Endodermal cell (in vitro differentiated cells): ENCODE measurements around the gene DDX39B. TPM values are rescaled to one million over a fixed set of nuclear protein-coding genes. Genes with fewer than 3 reads are reported as not detected.

Experiments used
- DNase-seq: peaks from one replicate; pipeline ENCODE4 v3.0.0-alpha.2; 2017
- H3K27ac ChIP-seq: 2 replicates; pipeline ENCODE4 v1.5.1; 2013; ENCODE audit warnings: mild to moderate bottlenecking, low read depth, low read length, moderate library complexity
- H3K27me3 ChIP-seq: 2 replicates; pipeline ENCODE4 v1.6.1; 2013; ENCODE audit warnings: mild to moderate bottlenecking, low read length, moderate library complexity; ENCODE audit not compliant: insufficient read depth, control insufficient read depth, poor library complexity, severe bottlenecking
- H3K36me3 ChIP-seq: 2 replicates; pipeline ENCODE4 v1.7.0; 2013; ENCODE audit warnings: mild to moderate bottlenecking, low read length, moderate library complexity; ENCODE audit not compliant: control insufficient read depth, insufficient read depth
- H3K4me1 ChIP-seq: one replicate; pipeline ENCODE4 v1.7.0; 2013; ENCODE audit warnings: low read length; ENCODE audit not compliant: control insufficient read depth, insufficient read depth
- H3K4me3 ChIP-seq: 2 replicates; pipeline ENCODE4 v1.5.1; 2013; ENCODE audit warnings: mild to moderate bottlenecking, low read length, moderate library complexity
- H3K9ac ChIP-seq: 2 replicates; pipeline ENCODE4 v1.6.1; 2013; ENCODE audit warnings: mild to moderate bottlenecking, low read length, moderate library complexity; ENCODE audit not compliant: poor library complexity, severe bottlenecking; ENCODE audit errors: extremely low read depth
- H3K9me3 ChIP-seq: 2 replicates; pipeline ENCODE4 v1.6.1; 2013; ENCODE audit warnings: mild to moderate bottlenecking, low read length, moderate library complexity; ENCODE audit not compliant: control insufficient read depth
- H3K27ac Mint-ChIP-seq: 2 replicates; pipeline ENCODE4 v1.8.0; 2020; ENCODE audit warnings: mixed read lengths
- H3K27me3 Mint-ChIP-seq: 2 replicates; pipeline ENCODE4 v1.8.0; 2021; ENCODE audit warnings: mild to moderate bottlenecking, mixed read lengths; ENCODE audit not compliant: insufficient read depth
- H3K36me3 Mint-ChIP-seq: 2 replicates; pipeline ENCODE4 v1.8.0; 2020; ENCODE audit warnings: low read depth, mixed read lengths
- H3K4me1 Mint-ChIP-seq: 2 replicates; pipeline ENCODE4 v1.8.0; 2020; ENCODE audit warnings: mixed read lengths
- H3K4me3 Mint-ChIP-seq: 2 replicates; pipeline ENCODE4 v1.8.0; 2020; ENCODE audit warnings: mild to moderate bottlenecking, moderate library complexity, mixed read lengths
- H3K9me3 Mint-ChIP-seq: 2 replicates; pipeline ENCODE4 v1.8.0; 2020; ENCODE audit warnings: mild to moderate bottlenecking, mixed read lengths
- WGBS, 2 experiments: methylation state at CpG; one replicate each; pipeline versions ENCODE4 v1.1.5 to v1.1.7; 2013; ENCODE audit warnings: missing lambda C conversion rate in 2 of 2, mixed read lengths in 1 of 2; ENCODE audit not compliant: insufficient coverage in 1 of 2, insufficient read length in 1 of 2; 5-methylcytosine and 5-hydroxymethylcytosine counted together
- total RNA-seq, 2 donors: library from RNA; stranded (reverse); fragmentation: NEBNext Ultra II Directional in 1 of 2; extraction: Animal tissue kit (Norgen Biotek cat#: 25700) in 1 of 2; gene quantifications; 2 replicates in 1 of 2; 3 replicates in 1 of 2; pipeline ENCODE4 v1.2.1, GENCODE V29; 2021
- TF ChIP-seq, protein P1 (sequence below): fragments of 200-600 bp; sonication (generic); conservative IDR thresholded peaks from 2 replicates; pipeline ENCODE4 v1.5.0; 2021; ENCODE audit warnings: antibody characterized with exemption, mild to moderate bottlenecking

Gene DDX39B
- total RNA-seq, 2 donors from 2014 or later = 572 to 654 TPM

DNA sequence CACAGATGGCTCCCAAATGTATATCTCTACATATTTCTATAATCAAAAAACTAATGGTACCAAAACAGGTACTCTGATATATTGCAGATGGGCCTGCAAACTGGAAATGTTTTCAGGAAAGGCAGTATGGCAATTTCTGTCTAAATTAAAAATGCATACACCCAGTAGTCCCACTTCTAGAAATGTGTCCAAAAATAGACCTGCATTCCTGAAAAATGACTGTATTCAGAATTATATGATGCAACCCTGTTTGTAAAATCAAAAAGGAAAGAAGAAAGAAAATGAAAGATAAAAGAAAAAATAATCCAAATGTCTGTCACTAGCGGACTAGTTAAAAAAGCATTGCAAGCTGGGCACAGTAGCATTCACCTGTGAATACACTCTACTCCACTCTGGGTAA, 56.7 kb downstream of the DDX39B start:
- no peak overlapping the region for H3K27ac Mint-ChIP-seq
- no peak for DNase-seq
- 87 to 100% methylated on average over 1 of the region's 1 CpG for WGBS, 2 experiments

DNA sequence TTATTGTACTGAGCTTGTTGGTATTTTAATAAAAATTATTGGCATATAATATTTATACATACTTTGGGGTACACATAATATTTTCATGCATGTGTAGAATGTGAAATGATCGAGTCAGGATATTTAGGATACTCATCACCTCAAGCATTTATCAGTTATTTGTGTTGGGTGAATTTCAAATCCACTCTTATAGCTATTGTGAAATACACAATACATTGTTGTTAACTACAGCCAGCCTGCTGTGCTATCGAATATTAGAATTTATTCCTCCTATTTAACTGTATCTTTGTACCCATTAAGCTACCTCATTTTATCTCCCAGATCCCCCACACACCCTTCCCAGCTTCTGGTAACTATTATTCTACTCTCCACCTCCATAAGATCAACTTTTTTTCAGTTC, 58.4 kb downstream of the DDX39B start:
- peaks cover 14% of the 10 kb centered on the region for H3K27me3 Mint-ChIP-seq
- WGBS, 2 experiments = 80 to 86% methylated on average over 1 of the region's 2 CpGs
- H3K36me3 Mint-ChIP-seq = no peaks in the 10 kb centered on the region

More for the DNA sequence above, 56.7 kb downstream of the DDX39B start:
- Histone ChIP-seq H3K36me3 (no peaks in the 10 kb centered on the region), H3K9ac (no peak overlapping the region), H3K4me3 (no peak overlapping the region), H3K27ac (no peak overlapping the region), H3K27me3 (no peaks in the 10 kb centered on the region), H3K9me3 (no peaks in the 10 kb centered on the region), H3K4me1 (no peaks in the 10 kb centered on the region)
- TF ChIP-seq, protein P1, sequence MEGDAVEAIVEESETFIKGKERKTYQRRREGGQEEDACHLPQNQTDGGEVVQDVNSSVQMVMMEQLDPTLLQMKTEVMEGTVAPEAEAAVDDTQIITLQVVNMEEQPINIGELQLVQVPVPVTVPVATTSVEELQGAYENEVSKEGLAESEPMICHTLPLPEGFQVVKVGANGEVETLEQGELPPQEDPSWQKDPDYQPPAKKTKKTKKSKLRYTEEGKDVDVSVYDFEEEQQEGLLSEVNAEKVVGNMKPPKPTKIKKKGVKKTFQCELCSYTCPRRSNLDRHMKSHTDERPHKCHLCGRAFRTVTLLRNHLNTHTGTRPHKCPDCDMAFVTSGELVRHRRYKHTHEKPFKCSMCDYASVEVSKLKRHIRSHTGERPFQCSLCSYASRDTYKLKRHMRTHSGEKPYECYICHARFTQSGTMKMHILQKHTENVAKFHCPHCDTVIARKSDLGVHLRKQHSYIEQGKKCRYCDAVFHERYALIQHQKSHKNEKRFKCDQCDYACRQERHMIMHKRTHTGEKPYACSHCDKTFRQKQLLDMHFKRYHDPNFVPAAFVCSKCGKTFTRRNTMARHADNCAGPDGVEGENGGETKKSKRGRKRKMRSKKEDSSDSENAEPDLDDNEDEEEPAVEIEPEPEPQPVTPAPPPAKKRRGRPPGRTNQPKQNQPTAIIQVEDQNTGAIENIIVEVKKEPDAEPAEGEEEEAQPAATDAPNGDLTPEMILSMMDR = no peak
- H3K27me3 Mint-ChIP-seq = peaks cover 11% of the 10 kb centered on the region
- H3K36me3 Mint-ChIP-seq = no peaks in the 10 kb centered on the region
- H3K4me3 Mint-ChIP-seq = no peak overlapping the region
- no peaks in the 10 kb centered on the region for H3K9me3 Mint-ChIP-seq
- H3K4me1 Mint-ChIP-seq = no peaks in the 10 kb centered on the region

DNA sequence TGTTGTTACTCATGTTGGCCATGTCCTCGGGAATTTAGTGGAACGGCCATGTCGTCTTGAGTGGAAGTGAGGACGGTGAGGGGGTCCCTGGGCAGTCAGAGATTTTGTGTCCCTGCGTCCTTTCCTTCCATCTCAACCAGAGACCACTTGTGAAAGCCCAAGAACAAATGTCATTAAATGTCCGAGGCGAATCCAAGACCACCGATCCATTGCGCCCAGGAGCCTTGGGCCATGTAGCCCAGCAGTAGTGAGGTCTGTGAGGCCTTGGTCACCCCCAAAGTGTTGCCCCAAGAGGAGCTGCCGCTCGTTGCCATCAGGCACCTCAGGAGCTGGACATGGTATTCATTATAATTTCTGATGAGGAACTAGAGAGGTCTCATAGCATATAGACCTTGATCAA, 61.2 kb downstream of the DDX39B start:
- no peak overlapping the region for H3K4me3 Mint-ChIP-seq
- Histone ChIP-seq H3K4me3 (no peak overlapping the region), H3K4me1 (no peaks in the 10 kb centered on the region), H3K27ac (no peak overlapping the region), H3K9me3 (no peaks in the 10 kb centered on the region), H3K27me3 (no peaks in the 10 kb centered on the region), H3K9ac (no peak overlapping the region), H3K36me3 (no peaks in the 10 kb centered on the region)
- 81 to 86% methylated on average over 9 to 11 of the region's 11 CpGs for WGBS, 2 experiments
- H3K27ac Mint-ChIP-seq = no peak overlapping the region
- DNase-seq = no peak
- no peaks in the 10 kb centered on the region for H3K36me3 Mint-ChIP-seq
- no peaks in the 10 kb centered on the region for H3K4me1 Mint-ChIP-seq
- peaks cover 25% of the 10 kb centered on the region for H3K27me3 Mint-ChIP-seq
- H3K9me3 Mint-ChIP-seq = no peaks in the 10 kb centered on the region
- TF ChIP-seq, protein P1 = no peak

More for the DNA sequence above, 58.4 kb downstream of the DDX39B start:
- H3K9me3 ChIP-seq = no peaks in the 10 kb centered on the region
- no peaks in the 10 kb centered on the region for H3K4me1 Mint-ChIP-seq
- H3K4me3 Mint-ChIP-seq = no peak overlapping the region
- no peaks in the 10 kb centered on the region for H3K9me3 Mint-ChIP-seq
- H3K4me1 ChIP-seq = no peaks in the 10 kb centered on the region
- DNase-seq = peak; percentile 1
- no peak overlapping the region for H3K9ac ChIP-seq
- TF ChIP-seq, protein P1 = no peak
- H3K36me3 ChIP-seq = no peaks in the 10 kb centered on the region
- H3K4me3 ChIP-seq = no peak overlapping the region
- H3K27me3 ChIP-seq = no peaks in the 10 kb centered on the region
- H3K27ac Mint-ChIP-seq = no peak overlapping the region
- H3K27ac ChIP-seq = no peak overlapping the region

Other genes with a start within 250 kb of the DDX39B start
- 1,000 to 10,000 TPM in 1 of 2 donors, 100 to 1,000 TPM in 1; 194 to 1,067 TPM for gene HLA-B, start 184.8 kb downstream of the DDX39B start, total RNA-seq
- gene MICA, start 138.4 kb downstream of the DDX39B start, total RNA-seq = 10 to 100 TPM; 12.5 to 13.7 TPM
- 1 to 10 TPM; 8.2 to 8.5 TPM for gene MICB, start 43.9 kb downstream of the DDX39B start, total RNA-seq
- gene MCCD1, start 13.0 kb downstream of the DDX39B start, total RNA-seq = not detected
- 1 to 10 TPM; 1.7 to 2.1 TPM for gene ATP6V1G2, start 4.6 kb upstream of the DDX39B start, total RNA-seq
- 10 to 100 TPM; 17.4 to 26.3 TPM for gene NFKBIL1, start 5.6 kb upstream of the DDX39B start, total RNA-seq
- gene LTA, start 30.3 kb upstream of the DDX39B start, total RNA-seq = not detected
- gene TNF, start 33.6 kb upstream of the DDX39B start, total RNA-seq = not detected
- 1 to 10 TPM in 1 of 2 donors, not detected in 1; 1.3 TPM for gene LTB, start 40.4 kb upstream of the DDX39B start, total RNA-seq
- gene LST1, start 44.3 kb upstream of the DDX39B start, total RNA-seq = not detected
- gene NCR3, start 51.0 kb upstream of the DDX39B start, total RNA-seq = not detected
- 1 to 10 TPM in 1 of 2 donors, under 1 TPM in 1; 0.70 to 1.7 TPM for gene AIF1, start 73.2 kb upstream of the DDX39B start, total RNA-seq
- 100 to 1,000 TPM; 329 to 330 TPM for gene PRRC2A, start 78.7 kb upstream of the DDX39B start, total RNA-seq
- 100 to 1,000 TPM; 413 to 428 TPM for gene BAG6, start 110.7 kb upstream of the DDX39B start, total RNA-seq
- 1 to 10 TPM; 1.6 to 3.2 TPM for gene APOM, start 113.9 kb upstream of the DDX39B start, total RNA-seq
- 10 to 100 TPM; 14.0 to 14.9 TPM for gene C6orf47, start 118.8 kb upstream of the DDX39B start, total RNA-seq
- 10 to 100 TPM; 16.1 to 21.3 TPM for gene GPANK1, start 123.0 kb upstream of the DDX39B start, total RNA-seq
- gene CSNK2B, start 124.1 kb upstream of the DDX39B start, total RNA-seq = 100 to 1,000 TPM; 155 to 171 TPM
- 10 to 100 TPM; 13.9 to 17.0 TPM for gene LY6G5B, start 128.0 kb upstream of the DDX39B start, total RNA-seq
- 1 to 10 TPM in 1 of 2 donors, under 1 TPM in 1; 0.93 to 2.0 TPM for gene LY6G5C, start 139.1 kb upstream of the DDX39B start, total RNA-seq
- 10 to 100 TPM; 38.3 to 59.5 TPM for gene ABHD16A, start 161.3 kb upstream of the DDX39B start, total RNA-seq
- gene LY6G6F, start 164.9 kb upstream of the DDX39B start, total RNA-seq = not detected
- gene LY6G6D, start 173.3 kb upstream of the DDX39B start, total RNA-seq = not detected
- gene LY6G6C, start 179.7 kb upstream of the DDX39B start, total RNA-seq = under 1 TPM; 0.29 to 0.38 TPM
- gene MPIG6B, start 181.4 kb upstream of the DDX39B start, total RNA-seq = not detected
- gene DDAH2, start 187.3 kb upstream of the DDX39B start, total RNA-seq = 100 to 1,000 TPM; 150 to 153 TPM
- gene CLIC1, start 194.5 kb upstream of the DDX39B start, total RNA-seq = 100 to 1,000 TPM; 289 to 380 TPM
- 10 to 100 TPM; 35.7 to 57.2 TPM for gene MSH5, start 198.0 kb upstream of the DDX39B start, total RNA-seq
- 1 to 10 TPM; 7.9 to 8.4 TPM for gene SAPCD1, start 220.7 kb upstream of the DDX39B start, total RNA-seq
- gene VWA7, start 235.3 kb upstream of the DDX39B start, total RNA-seq = under 1 TPM; 0.64 to 0.95 TPM